ENCODE measurements around the gene NUP93. TPM values are rescaled to one million over a fixed set of nuclear protein-coding genes. Genes with fewer than 3 reads are reported as not detected.

The NUP93 gene
- total and polyA plus RNA-seq, 2 experiments from 2014 or later: 139 to 187 TPM

- H3K4me3 Mint-ChIP-seq: no peak overlapping the region
- no peaks in the 10 kb centered on the region for H3K4me1 Mint-ChIP-seq
- Histone ChIP-seq H4K20me1 (replicated peaks; ENCODE audit: insufficient read depth) (no peaks in the 10 kb centered on the region), H3K27ac (ENCODE audit: low read depth) (no peak overlapping the region), H3K79me2 (replicated peaks; ENCODE audit: insufficient read depth) (no peaks in the 10 kb centered on the region), H3F3A (replicated peaks; ENCODE audit: low read depth) (no peaks in the 10 kb centered on the region), H3K9me2 (ENCODE audit: insufficient read depth) (no peaks in the 10 kb centered on the region), H3K36me3 (ENCODE audit: insufficient read depth) (no peaks in the 10 kb centered on the region), H2AFZ (no peak overlapping the region), H3K27me3 (ENCODE audit: insufficient read depth) (no peaks in the 10 kb centered on the region), H3K4me2 (no peak overlapping the region), H3K4me3 (no peak overlapping the region), H3K4me1 (ENCODE audit: insufficient read depth) (no peaks in the 10 kb centered on the region)
- no peak overlapping the region for H3K27ac Mint-ChIP-seq
- H3K27me3 Mint-ChIP-seq (ENCODE audit: insufficient read depth, low read depth, poor library complexity): no peaks in the 10 kb centered on the region
- no peak for TF ChIP-seq CTCF (conservative IDR thresholded peaks at IDR 0.05; ENCODE audit: low read depth in 2 of 2)
- TF ChIP-seq EZH2phosphoT487 (IDR thresholded peaks at IDR 0.05; ENCODE audit: unreplicated experiment): no peak
- no peak for TF ChIP-seq ZNF462 (CRISPR knock-in tag; IDR thresholded peaks at IDR 0.05)
- TF ChIP-seq NANOG (IDR thresholded peaks at IDR 0.05; ENCODE audit: borderline replicate concordance): no peak
- TF ChIP-seq REST (IDR thresholded peaks at IDR 0.05; ENCODE audit: unreplicated experiment): no peak
- no peak for TF ChIP-seq EZH2 (IDR thresholded peaks at IDR 0.05; ENCODE audit: low read depth, unreplicated experiment)
- no peak for TF ChIP-seq POLR2AphosphoS5 (IDR thresholded peaks at IDR 0.05; ENCODE audit: low read depth)
- TF ChIP-seq CREB1 (CRISPR knock-in tag; IDR thresholded peaks at IDR 0.05; ENCODE audit: low read depth): no peak
- ATAC-seq (no peak), DNase-seq (ENCODE audit: low spot score) (no peak)
- H3K9me3 Mint-ChIP-seq: peaks cover under 1% of the 10 kb centered on the region; the same call in 2 of the 3 replicates
- peaks cover under 1% of the 10 kb centered on the region; the same call in 1 of the 3 replicates for H3K36me3 Mint-ChIP-seq (ENCODE audit: low read depth)
Observed at GRCh38 chr16:56879276-56879675, 149.3 kb downstream of the NUP93 start.

All from GM23338 (cell line).